ENCODE data around the gene C6orf141. TPM values are rescaled to one million over a fixed set of nuclear protein-coding genes. Genes with fewer than 3 reads are reported as not detected.

Gene C6orf141
- total and polyA plus RNA-seq, 8 donors = 2.4 to 21.1 (median 7.4) TPM

- H3K36me3 ChIP-seq = no peaks in the 10 kb centered on the region
- no peak for FAIRE-seq
Observed at GRCh38 chr6:49541936-49542335, 8.5 kb upstream of the C6orf141 start.

GRCh38 chr6:49543087-49543858 is 7.2 kb upstream of the C6orf141 start:
- no peak for DNase-seq
- H3K9me3 ChIP-seq = no peaks in the 10 kb centered on the region
- peak in 2 of 4 donors; percentile 16 to 42 for ATAC-seq
- no peak overlapping the region for H3K27ac ChIP-seq
- 54 to 61% methylated on average over 7 of the region's 7 CpGs for WGBS, 2 donors
- no peaks in the 10 kb centered on the region for H3K27me3 ChIP-seq
- FAIRE-seq = no peak
- H3K4me3 ChIP-seq = no peak overlapping the region
- intact Hi-C loops (cut with DNase I) = no loop called here
- no peaks in the 10 kb centered on the region for H3K36me3 ChIP-seq
- H3K4me1 ChIP-seq = peaks cover 0 to 8% (median 6%) of the 10 kb centered on the region in 3 donors
- no peak for TF ChIP-seq CTCF (IDR thresholded peaks at IDR 0.05)

More at GRCh38 chr6:49541936-49542335, 8.5 kb upstream of the C6orf141 start:
- WGBS, 2 donors = 25 to 35% methylated on average over 3 of the region's 3 CpGs
- Histone ChIP-seq H3K27ac (no peak overlapping the region), H3K4me3 (no peak overlapping the region), H3K4me1 (peaks cover 0 to 8% (median 6%) of the 10 kb centered on the region in 3 donors), H3K27me3 (no peaks in the 10 kb centered on the region), H3K9me3 (no peaks in the 10 kb centered on the region)
- ATAC-seq = peak; percentile 80 to 89 (median 82)
- peak in 1 of 6 donors; percentile 28 for DNase-seq
- no peak for TF ChIP-seq CTCF (IDR thresholded peaks at IDR 0.05)
- intact Hi-C loops (cut with DNase I) = no loop called here

- no peaks in the 10 kb centered on the region for H3K27me3 ChIP-seq
- 82 to 84% methylated on average over 1 of the region's 1 CpG for WGBS, 2 donors
- ATAC-seq (no peak), FAIRE-seq (no peak), DNase-seq (no peak)
- H3K4me1 ChIP-seq = peaks cover 0 to 9% (median 0%) of the 10 kb centered on the region in 3 donors
- no peak for TF ChIP-seq CTCF (IDR thresholded peaks at IDR 0.05)
- intact Hi-C loops (cut with DNase I) = no loop called here
- H3K9me3 ChIP-seq = no peaks in the 10 kb centered on the region
- H3K27ac ChIP-seq = no peak overlapping the region
- H3K4me3 ChIP-seq = no peak overlapping the region
- H3K36me3 ChIP-seq = no peaks in the 10 kb centered on the region
Observed at GRCh38 chr6:49546331-49546730, 4.1 kb upstream of the C6orf141 start.

GRCh38 chr6:49548613-49549304 is 1.7 kb upstream of the C6orf141 start:
- DNase-seq (no peak), FAIRE-seq (no peak), ATAC-seq (no peak)
- WGBS, 2 donors = 93 to 94% methylated on average over 5 of the region's 5 CpGs
- no peaks in the 10 kb centered on the region for H3K9me3 ChIP-seq
- TF ChIP-seq CTCF (IDR thresholded peaks at IDR 0.05) = no peak
- H3K27me3 ChIP-seq = no peaks in the 10 kb centered on the region
- no peak overlapping the region for H3K27ac ChIP-seq
- intact Hi-C loops (cut with DNase I) = no loop called here
- no peaks in the 10 kb centered on the region for H3K36me3 ChIP-seq
- no peak overlapping the region for H3K4me3 ChIP-seq
- peaks cover 0 to 7% (median 0%) of the 10 kb centered on the region in 3 donors for H3K4me1 ChIP-seq
